ENCODE measurements around the gene APPBP2.

DNA sequence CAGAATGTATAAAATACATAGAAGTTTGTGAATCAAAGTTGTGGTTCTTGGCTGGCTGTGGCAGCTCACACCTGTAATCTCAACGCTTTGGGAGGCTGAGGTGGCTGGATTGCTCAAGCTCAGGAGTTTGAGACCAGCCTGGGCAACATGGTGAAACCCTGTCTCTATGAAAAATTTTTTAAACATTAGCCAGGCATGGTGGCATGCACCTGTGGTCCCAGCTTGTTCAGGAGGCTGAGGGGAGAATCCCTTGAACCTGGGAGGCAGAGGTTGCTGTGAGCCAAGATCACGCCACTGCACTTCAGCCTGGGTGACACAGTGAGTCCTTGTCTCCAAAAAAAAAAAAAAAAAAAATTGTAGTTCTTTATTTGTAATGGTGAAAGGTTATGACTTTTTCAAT, 13.8 kb upstream of the APPBP2 start:
- TF ChIP-seq, protein P1, sequence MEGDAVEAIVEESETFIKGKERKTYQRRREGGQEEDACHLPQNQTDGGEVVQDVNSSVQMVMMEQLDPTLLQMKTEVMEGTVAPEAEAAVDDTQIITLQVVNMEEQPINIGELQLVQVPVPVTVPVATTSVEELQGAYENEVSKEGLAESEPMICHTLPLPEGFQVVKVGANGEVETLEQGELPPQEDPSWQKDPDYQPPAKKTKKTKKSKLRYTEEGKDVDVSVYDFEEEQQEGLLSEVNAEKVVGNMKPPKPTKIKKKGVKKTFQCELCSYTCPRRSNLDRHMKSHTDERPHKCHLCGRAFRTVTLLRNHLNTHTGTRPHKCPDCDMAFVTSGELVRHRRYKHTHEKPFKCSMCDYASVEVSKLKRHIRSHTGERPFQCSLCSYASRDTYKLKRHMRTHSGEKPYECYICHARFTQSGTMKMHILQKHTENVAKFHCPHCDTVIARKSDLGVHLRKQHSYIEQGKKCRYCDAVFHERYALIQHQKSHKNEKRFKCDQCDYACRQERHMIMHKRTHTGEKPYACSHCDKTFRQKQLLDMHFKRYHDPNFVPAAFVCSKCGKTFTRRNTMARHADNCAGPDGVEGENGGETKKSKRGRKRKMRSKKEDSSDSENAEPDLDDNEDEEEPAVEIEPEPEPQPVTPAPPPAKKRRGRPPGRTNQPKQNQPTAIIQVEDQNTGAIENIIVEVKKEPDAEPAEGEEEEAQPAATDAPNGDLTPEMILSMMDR (IDR thresholded peaks at IDR 0.05) = no peak
- no peak for TF ChIP-seq EZH2 (IDR thresholded peaks at IDR 0.05)
- no peak for TF ChIP-seq EZH2phosphoT487 (IDR thresholded peaks at IDR 0.05)

Data from neural progenitor cell (in vitro differentiated cells).